ENCODE measurements around the gene DDX59. TPM values are rescaled to one million over a fixed set of nuclear protein-coding genes. Genes with fewer than 3 reads are reported as not detected.

The DDX59 gene
- total and polyA plus RNA-seq, 9 of the 15 experiments (the other 6 are each of a cell fraction or from before 2014, with no cell fraction given) = 8.3 to 30.4 (median 19.8) TPM

DNA sequence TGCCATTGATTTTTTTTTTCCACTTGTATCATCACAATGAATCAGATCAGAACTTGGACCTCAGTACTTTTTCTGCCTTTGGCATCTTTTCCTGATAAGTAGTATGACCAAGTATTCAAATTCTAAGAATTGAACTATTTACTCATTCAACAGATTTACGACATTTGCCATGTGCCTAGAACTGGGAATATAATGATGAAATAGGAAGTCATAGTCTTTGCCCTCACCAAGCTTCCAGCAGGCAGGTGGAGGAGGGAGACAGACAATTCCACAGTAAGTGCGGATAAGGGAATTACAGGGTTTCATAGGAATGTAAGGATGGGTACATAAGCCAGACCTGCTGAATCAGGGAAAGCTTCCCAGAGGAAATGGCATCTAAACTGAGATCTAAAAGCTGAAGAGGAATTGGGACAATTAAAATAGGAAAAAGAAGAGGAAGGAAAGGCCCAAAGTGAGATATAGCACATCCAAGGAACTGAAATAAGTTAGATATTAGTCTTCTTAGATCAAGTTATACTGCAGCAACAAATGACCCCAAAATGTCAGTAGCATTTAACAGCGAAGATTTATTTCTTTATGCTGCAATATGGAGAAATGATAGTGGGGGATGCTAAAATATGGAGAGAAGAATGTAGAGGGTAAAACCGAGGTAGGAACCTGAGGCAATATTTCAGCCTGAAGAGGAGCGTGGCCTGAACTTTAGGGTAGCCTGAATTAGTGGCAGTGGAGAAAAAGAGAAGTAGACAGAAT, 5.3 kb upstream of the DDX59 start (continued):
- TF ChIP-seq, protein P1, sequence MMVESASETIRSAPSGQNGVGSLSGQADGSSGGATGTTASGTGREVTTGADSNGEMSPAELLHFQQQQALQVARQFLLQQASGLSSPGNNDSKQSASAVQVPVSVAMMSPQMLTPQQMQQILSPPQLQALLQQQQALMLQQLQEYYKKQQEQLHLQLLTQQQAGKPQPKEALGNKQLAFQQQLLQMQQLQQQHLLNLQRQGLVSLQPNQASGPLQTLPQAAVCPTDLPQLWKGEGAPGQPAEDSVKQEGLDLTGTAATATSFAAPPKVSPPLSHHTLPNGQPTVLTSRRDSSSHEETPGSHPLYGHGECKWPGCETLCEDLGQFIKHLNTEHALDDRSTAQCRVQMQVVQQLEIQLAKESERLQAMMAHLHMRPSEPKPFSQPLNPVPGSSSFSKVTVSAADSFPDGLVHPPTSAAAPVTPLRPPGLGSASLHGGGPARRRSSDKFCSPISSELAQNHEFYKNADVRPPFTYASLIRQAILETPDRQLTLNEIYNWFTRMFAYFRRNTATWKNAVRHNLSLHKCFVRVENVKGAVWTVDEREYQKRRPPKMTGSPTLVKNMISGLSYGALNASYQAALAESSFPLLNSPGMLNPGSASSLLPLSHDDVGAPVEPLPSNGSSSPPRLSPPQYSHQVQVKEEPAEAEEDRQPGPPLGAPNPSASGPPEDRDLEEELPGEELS (CRISPR knock-in tag; IDR thresholded peaks at IDR 0.05; ENCODE audit: borderline replicate concordance) = no peak
- TF ChIP-seq GATAD2A (IDR thresholded peaks at IDR 0.05) (no peak), ZNF324 (CRISPR knock-in tag; IDR thresholded peaks at IDR 0.05) (no peak), MTF1 (CRISPR knock-in tag; IDR thresholded peaks at IDR 0.05; ENCODE audit: borderline replicate concordance) (no peak), NCOA1 (IDR thresholded peaks at IDR 0.05; ENCODE audit: low read depth) (peak; percentile 24; the same call in 1 of the 2 replicates), MGA (IDR thresholded peaks at IDR 0.05) (peak; percentile 65), ZNF764 (CRISPR knock-in tag; IDR thresholded peaks at IDR 0.05; ENCODE audit: low read depth) (no peak), TEAD2 (tag; IDR thresholded peaks at IDR 0.05) (no peak), ZNF445 (CRISPR knock-in tag; IDR thresholded peaks at IDR 0.05; ENCODE audit: low read depth) (no peak), CBX1 (IDR thresholded peaks at IDR 0.05; ENCODE audit: low read depth) (no peak), NFE2 (IDR thresholded peaks at IDR 0.05; ENCODE audit: low read depth) (no peak), NR2C2 (CRISPR knock-in tag; IDR thresholded peaks at IDR 0.05) (no peak), NR2C2 (tag; IDR thresholded peaks at IDR 0.05) (peak; percentile 68)
- TF ChIP-seq, protein P2, sequence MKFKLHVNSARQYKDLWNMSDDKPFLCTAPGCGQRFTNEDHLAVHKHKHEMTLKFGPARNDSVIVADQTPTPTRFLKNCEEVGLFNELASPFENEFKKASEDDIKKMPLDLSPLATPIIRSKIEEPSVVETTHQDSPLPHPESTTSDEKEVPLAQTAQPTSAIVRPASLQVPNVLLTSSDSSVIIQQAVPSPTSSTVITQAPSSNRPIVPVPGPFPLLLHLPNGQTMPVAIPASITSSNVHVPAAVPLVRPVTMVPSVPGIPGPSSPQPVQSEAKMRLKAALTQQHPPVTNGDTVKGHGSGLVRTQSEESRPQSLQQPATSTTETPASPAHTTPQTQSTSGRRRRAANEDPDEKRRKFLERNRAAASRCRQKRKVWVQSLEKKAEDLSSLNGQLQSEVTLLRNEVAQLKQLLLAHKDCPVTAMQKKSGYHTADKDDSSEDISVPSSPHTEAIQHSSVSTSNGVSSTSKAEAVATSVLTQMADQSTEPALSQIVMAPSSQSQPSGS (CRISPR knock-in tag; IDR thresholded peaks at IDR 0.05) = no peak

Data from K562 (cell line).